Panc1 (cell line): ENCODE data around the gene PRDM5. TPM values are rescaled to one million over a fixed set of nuclear protein-coding genes. Genes with fewer than 3 reads are reported as not detected.

Experiments used
- ATAC-seq: fragments of 200-7000 bp; cut with Tn5 transposase; 2 replicates; pipeline ENCODE4 v1.9.1; 2020; ENCODE audit warnings: mild to moderate bottlenecking, moderate library complexity
- BruUV-seq: library from RNA; stranded (reverse); fragments of 400-500 nt; replicated peaks from 2 replicates; lab custom pipeline; 2021; lab: Mats Ljungman, UMichigan
- CTCF ChIA-PET: fragments of 300-600 bp; sonication (Branson Sonifier 250); formaldehyde crosslinking; loops from one replicate; lab custom pipeline; 2022; ENCODE audit warnings: antibody characterized with exemption; lab: Charles Lee
- POLR2A ChIA-PET: fragments of 300-600 bp; sonication (Branson Sonifier 250); formaldehyde crosslinking; loops from one replicate; lab custom pipeline; 2022; ENCODE audit warnings: antibody characterized with exemption; lab: Charles Lee
- DNase-seq: peaks from one replicate; pipeline ENCODE4 v3.0.0-alpha.2; 2010; ENCODE audit warnings: low read depth, low spot score
- H3K27ac ChIP-seq: 2 replicates; pipeline ENCODE4 v1.5.1; 2011; ENCODE audit warnings: mild to moderate bottlenecking, low read length, inconsistent platforms
- H3K27me3 ChIP-seq: fragments of 200-500 bp; sonication (Bioruptor generic); 2 replicates; pipeline ENCODE4 v1.6.0; 2014; ENCODE audit warnings: low read length, inconsistent platforms; ENCODE audit not compliant: control insufficient read depth, insufficient read depth
- H3K36me3 ChIP-seq: fragments of 200-500 bp; sonication (Bioruptor generic); 2 replicates; pipeline ENCODE4 v1.5.1; 2014; ENCODE audit warnings: inconsistent platforms, mild to moderate bottlenecking, low read length, moderate library complexity; ENCODE audit not compliant: control insufficient read depth, insufficient read depth
- H3K4me1 ChIP-seq: 2 replicates; pipeline ENCODE4 v1.5.1; 2011; ENCODE audit warnings: inconsistent platforms, mild to moderate bottlenecking, low read length, moderate library complexity; ENCODE audit not compliant: control insufficient read depth, insufficient read depth
- H3K4me3 ChIP-seq, 2 experiments: 2 replicates each; pipeline ENCODE4 v1.5.1; 2011 to 2012; ENCODE audit warnings: low read depth in 2 of 2, low read length in 2 of 2, mild to moderate bottlenecking in 2 of 2, inconsistent platforms in 1 of 2, moderate library complexity in 1 of 2
- H3K9me3 ChIP-seq: fragments of 200-500 bp; sonication (Bioruptor generic); 2 replicates; pipeline ENCODE4 v1.5.1; 2014; ENCODE audit warnings: low read depth, mild to moderate bottlenecking, inconsistent platforms, low read length, moderate library complexity; ENCODE audit not compliant: control insufficient read depth, insufficient read depth
- CTCF ChIP-seq: fragments of 450-650 bp; IDR thresholded peaks from 2 replicates; pipeline ENCODE4 v1.5.1; 2017; ENCODE audit warnings: mild to moderate bottlenecking
- POLR2AphosphoS5 ChIP-seq: IDR thresholded peaks from 2 replicates; pipeline ENCODE4 v1.6.1; 2012; ENCODE audit warnings: mild to moderate bottlenecking, low read depth, low read length, moderate library complexity
- REST ChIP-seq, 2 experiments: IDR thresholded peaks; 2 replicates each; pipeline ENCODE4 v1.6.1; 2011 to 2012; ENCODE audit warnings: low read depth in 2 of 2, control low read depth in 1 of 2, low read length in 1 of 2, mild to moderate bottlenecking in 1 of 2, moderate library complexity in 1 of 2; ENCODE audit not compliant: insufficient read depth in 1 of 2
- SIN3A ChIP-seq: IDR thresholded peaks from 2 replicates; pipeline ENCODE4 v1.6.1; 2012; ENCODE audit warnings: low read depth, mild to moderate bottlenecking, low read length, moderate library complexity, borderline replicate concordance; ENCODE audit not compliant: insufficient read depth
- TCF7L2 ChIP-seq: IDR thresholded peaks from 2 replicates; pipeline ENCODE4 v1.6.1; 2011; ENCODE audit warnings: mild to moderate bottlenecking, low read depth, low read length, inconsistent platforms
- in situ Hi-C: cut with HindIII; loops from 2 replicates; pipeline ENCODE4 v1.10.0; 2016; ENCODE audit warnings: low sequenced_read_pairs, low pct_unique_long_range_greater_than_20kb
- intact Hi-C: fragments of 100-400 bp; cut with micrococcal nuclease; formaldehyde crosslinking; loops from one replicate; pipeline ENCODE4 v1.10.0; 2022; ENCODE audit not compliant: unreplicated experiment
- total RNA-seq: library from RNA; stranded (reverse); gene quantifications from one replicate; pipeline ENCODE4 v1.2.1, GENCODE V29; 2021; ENCODE audit not compliant: unreplicated experiment

PRDM5 gene
- total RNA-seq, 1 experiment from 2014 or later: 8.4 TPM

GRCh38 chr4:120709991-120710390, 212.5 kb downstream of the PRDM5 start:
- H3K36me3 ChIP-seq: no peaks in the 10 kb centered on the region

GRCh38 chr4:120704538-120704937, 218.0 kb downstream of the PRDM5 start:
- no peaks in the 10 kb centered on the region for H3K27me3 ChIP-seq
- no peaks in the 10 kb centered on the region for H3K4me1 ChIP-seq
- ATAC-seq (no peak), DNase-seq (no peak)
- BruUV-seq: no TSS peak
- ChIA-PET CTCF (no interaction called here), POLR2A (no interaction called here)
- in situ Hi-C loops: no loop called here
- H3K36me3 ChIP-seq: no peaks in the 10 kb centered on the region
- intact Hi-C loops: no loop called here
- TF ChIP-seq TCF7L2 (no peak), SIN3A (no peak), REST (IDR thresholded peaks at IDR 0.05; ENCODE audit: insufficient read depth in 1 of 2, low read depth in 2 of 2, low read length in 1 of 2) (no peak), POLR2AphosphoS5 (no peak), CTCF (no peak)
- H3K4me3 ChIP-seq: no peak overlapping the region
- H3K9me3 ChIP-seq: no peaks in the 10 kb centered on the region
- no peak overlapping the region for H3K27ac ChIP-seq

More at GRCh38 chr4:120709991-120710390, 212.5 kb downstream of the PRDM5 start:
- Histone ChIP-seq H3K4me1 (no peaks in the 10 kb centered on the region), H3K27me3 (no peaks in the 10 kb centered on the region), H3K27ac (no peak overlapping the region), H3K9me3 (no peaks in the 10 kb centered on the region), H3K4me3 (no peak overlapping the region)
- ChIA-PET POLR2A (no interaction called here), CTCF (no interaction called here)
- no peak for TF ChIP-seq REST (IDR thresholded peaks at IDR 0.05; ENCODE audit: insufficient read depth in 1 of 2, low read depth in 2 of 2, low read length in 1 of 2)
- in situ Hi-C loops: no loop called here
- DNase-seq (no peak), ATAC-seq (no peak)
- intact Hi-C loops: no loop called here
- BruUV-seq: no TSS peak
